Transverse colon (tissue), 4 donors: ENCODE measurements around the gene EYS. TPM values are rescaled to one million over a fixed set of nuclear protein-coding genes. Genes with fewer than 3 reads are reported as not detected.

Source experiments
- DNase-seq: peaks from one replicate; pipeline ENCODE4 v3.0.0-alpha.2; 2019
- H3K27ac ChIP-seq, 4 donors: fragments of 200-600 bp; sonication (generic); 2 replicates each; pipeline ENCODE4 v1.5.1; 2016 to 2018; ENCODE audit warnings: inconsistent platforms in 4 of 4
- H3K27me3 ChIP-seq: fragments of 200-600 bp; sonication (generic); 2 replicates; pipeline ENCODE4 v1.5.1; 2017; ENCODE audit warnings: inconsistent platforms
- H3K36me3 ChIP-seq, 4 donors: fragments of 200-600 bp; sonication (generic); 2 replicates each; pipeline ENCODE4 v1.5.1; 2017 to 2019; ENCODE audit warnings: inconsistent platforms in 4 of 4
- H3K4me1 ChIP-seq, 4 donors: fragments of 200-600 bp; sonication (generic); 2 replicates each; pipeline ENCODE4 v1.5.1; 2017 to 2020; ENCODE audit warnings: inconsistent platforms in 4 of 4
- H3K4me3 ChIP-seq, 4 donors: fragments of 200-600 bp; sonication (generic); 1 replicate in 1 of 4; 2 replicates in 3 of 4; pipeline versions ENCODE4 v1.5.1 to v1.6.1; 2017 to 2019; ENCODE audit warnings: inconsistent platforms in 4 of 4
- H3K9me3 ChIP-seq, 2 donors: fragments of 200-600 bp; sonication (generic); 2 replicates each; pipeline ENCODE4 v1.5.1; 2017 to 2019; ENCODE audit warnings: inconsistent platforms in 2 of 2
- EP300 ChIP-seq: sonication (generic); formaldehyde crosslinking; IDR thresholded peaks from one replicate; pipeline ENCODE4 v1.6.1; 2017; ENCODE audit warnings: antibody characterized with exemption, low read depth
- POLR2A ChIP-seq: fragments of 450-650 bp; IDR thresholded peaks from one replicate; pipeline ENCODE4 v1.6.1; 2016; ENCODE audit warnings: antibody characterized with exemption, mild to moderate bottlenecking, moderate library complexity
- POLR2AphosphoS5 ChIP-seq, 3 donors: sonication (generic); formaldehyde crosslinking; IDR thresholded peaks; one replicate each; pipeline ENCODE4 v1.6.1; 2016; ENCODE audit warnings: antibody characterized with exemption in 3 of 3
- WGBS, 2 donors: methylation state at CpG; one replicate each; pipeline ENCODE4 v1.1.5; 2018; ENCODE audit warnings: low coverage in 1 of 2; 5-methylcytosine and 5-hydroxymethylcytosine counted together
- in situ Hi-C, 4 donors: fragments of 200-750 bp; cut with MboI; loops; one replicate each; pipeline versions ENCODE4 v1.15.0 to v1.15.1; 2017; ENCODE audit warnings: low sequenced_read_pairs in 3 of 4, low pct_ligation_motif_present in 1 of 4, low pct_unique_long_range_greater_than_20kb in 1 of 4
- intact Hi-C: fragments of 100-400 bp; cut with DNase I; formaldehyde crosslinking; loops from one replicate; pipeline ENCODE4 v1.15.1; 2023; ENCODE audit warnings: low total_unique reads
- total RNA-seq, 4 donors: library from RNA; depleted of rRNA; stranded (reverse); fragments of >200 nt; gene quantifications; one replicate each; pipeline ENCODE4 v1.1.0, GENCODE V29; 2016
- TF ChIP-seq, protein P1 (sequence below), 5 experiments: fragments of 200-600 bp in 3 of 5; fragments of 450-650 bp in 2 of 5; sonication (generic) in 3 of 5; IDR thresholded peaks; 1 replicate in 2 of 5; 2 replicates in 3 of 5; pipeline ENCODE4 v1.5.1; 2016 to 2017; ENCODE audit warnings: antibody characterized with exemption in 5 of 5, inconsistent platforms in 3 of 5, mild to moderate bottlenecking in 2 of 5, moderate library complexity in 1 of 5

EYS gene
- total RNA-seq, 4 donors from 2014 or later = 0.41 TPM; not detected in 3

GRCh38 chr6:65199683-65200082 lies 507.3 kb downstream of the EYS start:
- no peaks in the 10 kb centered on the region for H3K9me3 ChIP-seq
- no peak for DNase-seq
- TF ChIP-seq POLR2A (no peak), POLR2AphosphoS5 (IDR thresholded peaks at IDR 0.05) (no peak), EP300 (no peak)
- TF ChIP-seq, protein P1, sequence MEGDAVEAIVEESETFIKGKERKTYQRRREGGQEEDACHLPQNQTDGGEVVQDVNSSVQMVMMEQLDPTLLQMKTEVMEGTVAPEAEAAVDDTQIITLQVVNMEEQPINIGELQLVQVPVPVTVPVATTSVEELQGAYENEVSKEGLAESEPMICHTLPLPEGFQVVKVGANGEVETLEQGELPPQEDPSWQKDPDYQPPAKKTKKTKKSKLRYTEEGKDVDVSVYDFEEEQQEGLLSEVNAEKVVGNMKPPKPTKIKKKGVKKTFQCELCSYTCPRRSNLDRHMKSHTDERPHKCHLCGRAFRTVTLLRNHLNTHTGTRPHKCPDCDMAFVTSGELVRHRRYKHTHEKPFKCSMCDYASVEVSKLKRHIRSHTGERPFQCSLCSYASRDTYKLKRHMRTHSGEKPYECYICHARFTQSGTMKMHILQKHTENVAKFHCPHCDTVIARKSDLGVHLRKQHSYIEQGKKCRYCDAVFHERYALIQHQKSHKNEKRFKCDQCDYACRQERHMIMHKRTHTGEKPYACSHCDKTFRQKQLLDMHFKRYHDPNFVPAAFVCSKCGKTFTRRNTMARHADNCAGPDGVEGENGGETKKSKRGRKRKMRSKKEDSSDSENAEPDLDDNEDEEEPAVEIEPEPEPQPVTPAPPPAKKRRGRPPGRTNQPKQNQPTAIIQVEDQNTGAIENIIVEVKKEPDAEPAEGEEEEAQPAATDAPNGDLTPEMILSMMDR (IDR thresholded peaks at IDR 0.05) = no peak
- no peak overlapping the region for H3K27ac ChIP-seq
- H3K27me3 ChIP-seq = no peaks in the 10 kb centered on the region
- in situ Hi-C loops (no loop called here), intact Hi-C loops (no loop called here)
- H3K4me3 ChIP-seq = no peak overlapping the region
- no peaks in the 10 kb centered on the region for H3K4me1 ChIP-seq
- H3K36me3 ChIP-seq = no peaks in the 10 kb centered on the region
- WGBS, 2 donors = 64 to 72% methylated on average over 3 of the region's 3 CpGs

DNA sequence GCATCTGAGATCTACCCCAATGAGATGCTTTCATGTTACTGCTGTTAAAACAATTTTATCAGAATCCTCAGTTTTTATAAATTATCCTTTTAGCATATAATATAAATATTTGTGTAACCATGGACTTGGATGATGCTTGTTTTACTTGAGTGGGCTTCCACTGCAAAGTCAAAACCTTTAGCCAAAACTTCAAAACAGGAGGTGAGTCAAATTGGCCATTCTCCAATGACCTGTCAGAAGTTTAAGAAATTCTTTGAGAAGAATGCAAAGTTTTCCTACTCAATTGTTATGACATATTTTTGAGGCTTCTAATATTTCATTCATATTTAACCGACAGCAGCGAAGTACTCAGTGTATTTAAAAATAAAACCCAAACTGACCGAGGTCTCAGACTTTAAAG lies 507.9 kb downstream of the EYS start:
- intact Hi-C loops (no loop called here), in situ Hi-C loops (no loop called here)
- Histone ChIP-seq H3K9me3 (no peaks in the 10 kb centered on the region), H3K27me3 (no peaks in the 10 kb centered on the region), H3K4me1 (no peaks in the 10 kb centered on the region), H3K4me3 (no peak overlapping the region), H3K27ac (no peak overlapping the region), H3K36me3 (no peaks in the 10 kb centered on the region)
- WGBS, 2 donors = 81 to 84% methylated on average over 3 of the region's 3 CpGs
- TF ChIP-seq EP300 (no peak), POLR2A (no peak), POLR2AphosphoS5 (IDR thresholded peaks at IDR 0.05) (no peak)
- TF ChIP-seq, protein P1 (IDR thresholded peaks at IDR 0.05) = no peak
- DNase-seq = no peak

DNA sequence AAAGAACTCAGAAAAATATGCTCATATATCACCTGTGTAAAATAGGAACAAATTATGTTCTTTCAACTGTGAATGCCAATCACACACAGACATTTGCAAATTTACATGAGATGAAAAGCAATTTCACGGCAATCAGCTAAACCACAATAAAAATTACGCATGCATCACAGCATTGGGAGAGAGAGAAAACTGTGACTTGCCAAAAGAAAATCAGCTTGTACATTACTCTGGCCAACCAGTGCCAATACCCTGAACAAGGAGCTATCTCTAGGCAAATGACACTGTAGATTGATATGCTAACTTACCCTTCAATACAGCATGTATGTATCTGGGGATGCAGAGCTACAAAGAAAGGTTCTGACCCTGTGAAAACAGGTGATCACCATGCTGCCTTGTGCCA lies 515.6 kb downstream of the EYS start:
- Histone ChIP-seq H3K4me1 (no peaks in the 10 kb centered on the region), H3K36me3 (no peaks in the 10 kb centered on the region), H3K27me3 (no peaks in the 10 kb centered on the region), H3K4me3 (no peak overlapping the region), H3K27ac (no peak overlapping the region), H3K9me3 (no peaks in the 10 kb centered on the region)
- intact Hi-C loops = no loop called here
- TF ChIP-seq EP300 (no peak), POLR2A (no peak), POLR2AphosphoS5 (IDR thresholded peaks at IDR 0.05) (no peak)
- 57 to 67% methylated on average over 1 to 2 of the region's 2 CpGs for WGBS, 2 donors
- in situ Hi-C loops = no loop called here
- no peak for DNase-seq

GRCh38 chr6:65189236-65189881 lies 517.7 kb downstream of the EYS start:
- DNase-seq = no peak
- 59 to 61% methylated on average over 5 of the region's 5 CpGs for WGBS, 2 donors
- in situ Hi-C loops (no loop called here), intact Hi-C loops (no loop called here)
- no peak for TF ChIP-seq EP300
- TF ChIP-seq, protein P1 (IDR thresholded peaks at IDR 0.05) = no peak
- no peak for TF ChIP-seq POLR2A
- TF ChIP-seq POLR2AphosphoS5 (IDR thresholded peaks at IDR 0.05) = no peak
- H3K36me3 ChIP-seq = no peaks in the 10 kb centered on the region
- no peaks in the 10 kb centered on the region for H3K27me3 ChIP-seq
- no peaks in the 10 kb centered on the region for H3K4me1 ChIP-seq
- H3K27ac ChIP-seq = no peak overlapping the region
- no peak overlapping the region for H3K4me3 ChIP-seq
- H3K9me3 ChIP-seq = no peaks in the 10 kb centered on the region

- Histone ChIP-seq H3K4me3 (no peak overlapping the region), H3K4me1 (no peaks in the 10 kb centered on the region), H3K27me3 (no peaks in the 10 kb centered on the region), H3K36me3 (no peaks in the 10 kb centered on the region), H3K27ac (no peak overlapping the region), H3K9me3 (no peaks in the 10 kb centered on the region)
- intact Hi-C loops = no loop called here
- 27 to 40% methylated on average over 1 of the region's 1 CpG for WGBS, 2 donors
- no peak for TF ChIP-seq EP300
- no peak for TF ChIP-seq POLR2AphosphoS5 (IDR thresholded peaks at IDR 0.05)
- TF ChIP-seq, protein P1 (IDR thresholded peaks at IDR 0.05) = no peak
- no peak for TF ChIP-seq POLR2A
- in situ Hi-C loops = no loop called here
- DNase-seq = no peak
Measured at GRCh38 chr6:65186826-65187225, 520.2 kb downstream of the EYS start.
